Measurements from ENCODE around the gene RPL13. TPM values are rescaled to one million over a fixed set of nuclear protein-coding genes. Genes with fewer than 3 reads are reported as not detected.
A peak's percentile ranks its signal among the peaks of the same experiment; 100 is the strongest.

Gene RPL13
- 11,644 and 17,833 TPM in 2 replicates for total RNA-seq

GRCh38 chr16:89560378-89561141, at the start of gene RPL13:
Gene RPL13 (plus strand): TSS chr16:89560682. CDS start chr16:89560960, 278 bp downstream.
- TF ChIP-seq CTCF (IDR thresholded peaks at IDR 0.05; ENCODE audit: insufficient read depth, low read length, poor library complexity, severe bottlenecking): no peak
- Histone ChIP-seq H3K36me3 (ENCODE audit: control insufficient read depth, insufficient read depth, low read length) (peaks cover 9% of the 10 kb centered on the region), H3K27me3 (ENCODE audit: control insufficient read depth, insufficient read depth, low read length) (no peaks in the 10 kb centered on the region), H3K4me3 (ENCODE audit: low read depth, low read length) (peak within 1 kb of the TSS; percentile 63)
- peak; percentile 74 for DNase-seq (ENCODE audit: low read depth)

- TF ChIP-seq CTCF (IDR thresholded peaks at IDR 0.05; ENCODE audit: insufficient read depth, low read length, poor library complexity, severe bottlenecking): no peak
- Histone ChIP-seq H3K4me3 (ENCODE audit: low read depth, low read length) (no peak overlapping the region), H3K36me3 (ENCODE audit: control insufficient read depth, insufficient read depth, low read length) (peaks cover 1% of the 10 kb centered on the region), H3K27me3 (ENCODE audit: control insufficient read depth, insufficient read depth, low read length) (no peaks in the 10 kb centered on the region)
- no peak for DNase-seq (ENCODE audit: low read depth)
Observed at GRCh38 chr16:89511374-89511773, 49.1 kb upstream of the RPL13 start.

- no peak overlapping the region for H3K4me3 ChIP-seq (ENCODE audit: low read depth, low read length)
- no peak for TF ChIP-seq CTCF (IDR thresholded peaks at IDR 0.05; ENCODE audit: insufficient read depth, low read length, poor library complexity, severe bottlenecking)
- H3K27me3 ChIP-seq (ENCODE audit: control insufficient read depth, insufficient read depth, low read length): no peaks in the 10 kb centered on the region
- peaks cover 1% of the 10 kb centered on the region for H3K36me3 ChIP-seq (ENCODE audit: control insufficient read depth, insufficient read depth, low read length)
- no peak for DNase-seq (ENCODE audit: low read depth)
Observed at GRCh38 chr16:89512453-89512852, 48.0 kb upstream of the RPL13 start.

GRCh38 chr16:89517128-89517527, 43.4 kb upstream of the RPL13 start:
- no peaks in the 10 kb centered on the region for H3K27me3 ChIP-seq (ENCODE audit: control insufficient read depth, insufficient read depth, low read length)
- TF ChIP-seq CTCF (IDR thresholded peaks at IDR 0.05; ENCODE audit: insufficient read depth, low read length, poor library complexity, severe bottlenecking): no peak
- peaks cover 1% of the 10 kb centered on the region for H3K36me3 ChIP-seq (ENCODE audit: control insufficient read depth, insufficient read depth, low read length)
- H3K4me3 ChIP-seq (ENCODE audit: low read depth, low read length): no peak overlapping the region
- no peak for DNase-seq (ENCODE audit: low read depth)

GRCh38 chr16:89519881-89520280, 40.6 kb upstream of the RPL13 start:
- H3K4me3 ChIP-seq (ENCODE audit: low read depth, low read length): no peak overlapping the region
- no peak for DNase-seq (ENCODE audit: low read depth)
- H3K36me3 ChIP-seq (ENCODE audit: control insufficient read depth, insufficient read depth, low read length): peaks cover 3% of the 10 kb centered on the region
- no peaks in the 10 kb centered on the region for H3K27me3 ChIP-seq (ENCODE audit: control insufficient read depth, insufficient read depth, low read length)
- no peak for TF ChIP-seq CTCF (IDR thresholded peaks at IDR 0.05; ENCODE audit: insufficient read depth, low read length, poor library complexity, severe bottlenecking)

GRCh38 chr16:89522287-89522686, 38.2 kb upstream of the RPL13 start:
- H3K4me3 ChIP-seq (ENCODE audit: low read depth, low read length): no peak overlapping the region
- H3K27me3 ChIP-seq (ENCODE audit: control insufficient read depth, insufficient read depth, low read length): no peaks in the 10 kb centered on the region
- no peak for DNase-seq (ENCODE audit: low read depth)
- no peak for TF ChIP-seq CTCF (IDR thresholded peaks at IDR 0.05; ENCODE audit: insufficient read depth, low read length, poor library complexity, severe bottlenecking)
- H3K36me3 ChIP-seq (ENCODE audit: control insufficient read depth, insufficient read depth, low read length): peaks cover 3% of the 10 kb centered on the region
